Type B pancreatic cell (in vitro differentiated cells): ENCODE results near the gene MCCC1. TPM values are rescaled to one million over a fixed set of nuclear protein-coding genes. Genes with fewer than 3 reads are reported as not detected.
"Not testable (repeated sequence)": the region's sequence is repeated elsewhere in the genome, so short reads cannot be mapped to it uniquely, and the experiment has no call there.

Source experiments
- DNase-seq: peaks from one replicate; pipeline ENCODE4 v3.0.0; 2021; ENCODE audit warnings: mixed read lengths; ENCODE audit not compliant: unreplicated experiment; ENCODE audit errors: extremely low spot score
- H3K27ac Mint-ChIP-seq: 2 replicates; pipeline ENCODE4 v1.8.0; 2021; ENCODE audit warnings: mild to moderate bottlenecking, mixed read lengths
- H3K27me3 Mint-ChIP-seq: 2 replicates; pipeline ENCODE4 v1.8.0; 2021; ENCODE audit warnings: mixed read lengths
- H3K36me3 Mint-ChIP-seq: 2 replicates; pipeline ENCODE4 v1.8.0; 2021; ENCODE audit warnings: mixed read lengths
- H3K4me1 Mint-ChIP-seq: one replicate; pipeline ENCODE4 v1.8.0; 2021; ENCODE audit warnings: mixed read lengths; ENCODE audit not compliant: unreplicated experiment
- H3K4me3 Mint-ChIP-seq: 2 replicates; pipeline ENCODE4 v1.8.0; 2021; ENCODE audit warnings: mild to moderate bottlenecking, mixed read lengths
- H3K9me3 Mint-ChIP-seq: 2 replicates; pipeline ENCODE4 v1.8.0; 2021; ENCODE audit warnings: mixed read lengths
- CTCF ChIP-seq: fragments of 200-600 bp; sonication (generic); conservative IDR thresholded peaks from 2 replicates; pipeline ENCODE4 v1.5.0; 2021; ENCODE audit warnings: antibody characterized with exemption, mild to moderate bottlenecking
- total RNA-seq: library from RNA; stranded (reverse); gene quantifications from 2 replicates; pipeline ENCODE4 v1.2.1, GENCODE V29; 2021; ENCODE audit warnings: low replicate concordance

MCCC1 gene
- total RNA-seq, 1 donor from 2014 or later, result 40.9 TPM

- Mint-ChIP-seq H3K27me3 (no peaks in the 10 kb centered on the region), H3K9me3 (peaks cover 11% of the 10 kb centered on the region), H3K36me3 (peaks cover 42% of the 10 kb centered on the region), H3K4me1 (no peaks in the 10 kb centered on the region), H3K27ac (peak overlapping the region; percentile 6), H3K4me3 (no peak overlapping the region)
- TF ChIP-seq CTCF, result no peak
- no peak for DNase-seq
Measured at GRCh38 chr3:183074261-183074660, 25.0 kb downstream of the MCCC1 start.

GRCh38 chr3:183073839-183074238 is 25.5 kb downstream of the MCCC1 start:
- TF ChIP-seq CTCF, result no peak
- DNase-seq, result no peak
- Mint-ChIP-seq H3K9me3 (peaks cover 7% of the 10 kb centered on the region), H3K27ac (peak overlapping the region; percentile 6), H3K27me3 (no peaks in the 10 kb centered on the region), H3K36me3 (peaks cover 38% of the 10 kb centered on the region), H3K4me1 (no peaks in the 10 kb centered on the region), H3K4me3 (no peak overlapping the region)

- DNase-seq, result no peak
- Mint-ChIP-seq H3K27ac (no peak overlapping the region), H3K4me1 (no peaks in the 10 kb centered on the region), H3K36me3 (peaks cover 28% of the 10 kb centered on the region), H3K9me3 (peaks cover 4% of the 10 kb centered on the region), H3K4me3 (no peak overlapping the region), H3K27me3 (no peaks in the 10 kb centered on the region)
- TF ChIP-seq CTCF, result no peak
Measured at GRCh38 chr3:183070892-183071291, 28.4 kb downstream of the MCCC1 start.

- Mint-ChIP-seq H3K9me3 (peaks cover 4% of the 10 kb centered on the region), H3K4me3 (no peak overlapping the region), H3K36me3 (peaks cover 30% of the 10 kb centered on the region), H3K4me1 (no peaks in the 10 kb centered on the region), H3K27ac (no peak overlapping the region), H3K27me3 (no peaks in the 10 kb centered on the region)
- no peak for TF ChIP-seq CTCF
- no peak for DNase-seq
Measured at GRCh38 chr3:183069086-183069485, 30.2 kb downstream of the MCCC1 start.

- H3K27me3 Mint-ChIP-seq, H3K27ac Mint-ChIP-seq, H3K4me1 Mint-ChIP-seq, H3K9me3 Mint-ChIP-seq, DNase-seq, H3K4me3 Mint-ChIP-seq: not testable (repeated sequence)
- H3K36me3 Mint-ChIP-seq, result peaks cover 36% of the 10 kb centered on the region
Measured at GRCh38 chr3:183066891-183067290, 32.4 kb downstream of the MCCC1 start.

- H3K9me3 Mint-ChIP-seq, result peaks cover 4% of the 10 kb centered on the region
- no peak overlapping the region for H3K4me3 Mint-ChIP-seq
- no peaks in the 10 kb centered on the region for H3K27me3 Mint-ChIP-seq
- peaks cover 31% of the 10 kb centered on the region for H3K36me3 Mint-ChIP-seq
- no peak for DNase-seq
- no peak for TF ChIP-seq CTCF
- H3K4me1 Mint-ChIP-seq, result no peaks in the 10 kb centered on the region
- no peak overlapping the region for H3K27ac Mint-ChIP-seq
Measured at GRCh38 chr3:183064475-183064874, 34.8 kb downstream of the MCCC1 start.
